Measurements from ENCODE around the gene FBLN2.

The FBLN2 gene

GRCh38 chr3:13513913-13514517, 34.9 kb upstream of the FBLN2 start:
- TF ChIP-seq CTCF (IDR thresholded peaks at IDR 0.05; ENCODE audit: low read depth, low read length): no peak
- H3K4me3 ChIP-seq (replicated peaks in 1 of 2; ENCODE audit: low read depth in 2 of 2, low read length in 2 of 2): no peak overlapping the region
- no peak for DNase-seq (ENCODE audit: low read depth in 2 of 2)

- TF ChIP-seq CTCF (IDR thresholded peaks at IDR 0.05; ENCODE audit: low read depth, low read length): no peak
- DNase-seq (ENCODE audit: low read depth in 2 of 2): no peak
- H3K4me3 ChIP-seq (replicated peaks in 1 of 2; ENCODE audit: low read depth in 2 of 2, low read length in 2 of 2): no peak overlapping the region
Measured at GRCh38 chr3:13514639-13515435, 34.1 kb upstream of the FBLN2 start.

- no peak overlapping the region for H3K4me3 ChIP-seq (replicated peaks in 1 of 2; ENCODE audit: low read depth in 2 of 2, low read length in 2 of 2)
- peak; percentile 52 to 62 for DNase-seq (ENCODE audit: low read depth in 2 of 2)
Measured at GRCh38 chr3:13515786-13516759, 32.9 kb upstream of the FBLN2 start.

GRCh38 chr3:13516760-13517135, 32.2 kb upstream of the FBLN2 start:
- H3K4me3 ChIP-seq (replicated peaks in 1 of 2; ENCODE audit: low read depth in 2 of 2, low read length in 2 of 2): no peak overlapping the region
- DNase-seq (ENCODE audit: low read depth in 2 of 2): no peak
- TF ChIP-seq CTCF (IDR thresholded peaks at IDR 0.05; ENCODE audit: low read depth, low read length): no peak

More at GRCh38 chr3:13515786-13516759, 32.9 kb upstream of the FBLN2 start:
- TF ChIP-seq CTCF (IDR thresholded peaks at IDR 0.05; ENCODE audit: low read depth, low read length): no peak

GRCh38 chr3:13517253-13517977, 31.5 kb upstream of the FBLN2 start:
- TF ChIP-seq CTCF (IDR thresholded peaks at IDR 0.05; ENCODE audit: low read depth, low read length): no peak
- no peak for DNase-seq (ENCODE audit: low read depth in 2 of 2)
- no peak overlapping the region for H3K4me3 ChIP-seq (replicated peaks in 1 of 2; ENCODE audit: low read depth in 2 of 2, low read length in 2 of 2)

GRCh38 chr3:13518516-13518953, 30.4 kb upstream of the FBLN2 start:
- TF ChIP-seq CTCF (IDR thresholded peaks at IDR 0.05; ENCODE audit: low read depth, low read length): no peak
- H3K4me3 ChIP-seq (replicated peaks in 1 of 2; ENCODE audit: low read depth in 2 of 2, low read length in 2 of 2): no peak overlapping the region
- peak in 1 of 2 donors; percentile 88 for DNase-seq (ENCODE audit: low read depth in 2 of 2)

All from cardiac fibroblast (primary cell).